Measurements from ENCODE around the gene LURAP1L. TPM values are rescaled to one million over a fixed set of nuclear protein-coding genes. Genes with fewer than 3 reads are reported as not detected.

LURAP1L gene
- total and polyA plus RNA-seq, 3 donors from 2014 or later: 0.31 to 3.0 (median 0.74) TPM

GRCh38 chr9:12732971-12733370, 41.8 kb upstream of the LURAP1L start:
- no peak overlapping the region for H3K27ac ChIP-seq
- TF ChIP-seq, protein P1, sequence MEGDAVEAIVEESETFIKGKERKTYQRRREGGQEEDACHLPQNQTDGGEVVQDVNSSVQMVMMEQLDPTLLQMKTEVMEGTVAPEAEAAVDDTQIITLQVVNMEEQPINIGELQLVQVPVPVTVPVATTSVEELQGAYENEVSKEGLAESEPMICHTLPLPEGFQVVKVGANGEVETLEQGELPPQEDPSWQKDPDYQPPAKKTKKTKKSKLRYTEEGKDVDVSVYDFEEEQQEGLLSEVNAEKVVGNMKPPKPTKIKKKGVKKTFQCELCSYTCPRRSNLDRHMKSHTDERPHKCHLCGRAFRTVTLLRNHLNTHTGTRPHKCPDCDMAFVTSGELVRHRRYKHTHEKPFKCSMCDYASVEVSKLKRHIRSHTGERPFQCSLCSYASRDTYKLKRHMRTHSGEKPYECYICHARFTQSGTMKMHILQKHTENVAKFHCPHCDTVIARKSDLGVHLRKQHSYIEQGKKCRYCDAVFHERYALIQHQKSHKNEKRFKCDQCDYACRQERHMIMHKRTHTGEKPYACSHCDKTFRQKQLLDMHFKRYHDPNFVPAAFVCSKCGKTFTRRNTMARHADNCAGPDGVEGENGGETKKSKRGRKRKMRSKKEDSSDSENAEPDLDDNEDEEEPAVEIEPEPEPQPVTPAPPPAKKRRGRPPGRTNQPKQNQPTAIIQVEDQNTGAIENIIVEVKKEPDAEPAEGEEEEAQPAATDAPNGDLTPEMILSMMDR (IDR thresholded peaks at IDR 0.05): no peak
- no peak for TF ChIP-seq POLR2A (IDR thresholded peaks at IDR 0.05)
- WGBS, 2 donors: 79 to 91% methylated on average over 3 of the region's 3 CpGs
- H3K36me3 ChIP-seq (ENCODE audit: low read depth, missing control alignments): no peaks in the 10 kb centered on the region
- H3K4me1 ChIP-seq: no peaks in the 10 kb centered on the region
- H3K9me3 ChIP-seq: no peaks in the 10 kb centered on the region
- no peak for DNase-seq
- H3K4me3 ChIP-seq: no peak overlapping the region
- no peaks in the 10 kb centered on the region for H3K27me3 ChIP-seq
- intact Hi-C loops (cut with DNase I; ENCODE audit: low total_unique reads): no loop called here

DNA sequence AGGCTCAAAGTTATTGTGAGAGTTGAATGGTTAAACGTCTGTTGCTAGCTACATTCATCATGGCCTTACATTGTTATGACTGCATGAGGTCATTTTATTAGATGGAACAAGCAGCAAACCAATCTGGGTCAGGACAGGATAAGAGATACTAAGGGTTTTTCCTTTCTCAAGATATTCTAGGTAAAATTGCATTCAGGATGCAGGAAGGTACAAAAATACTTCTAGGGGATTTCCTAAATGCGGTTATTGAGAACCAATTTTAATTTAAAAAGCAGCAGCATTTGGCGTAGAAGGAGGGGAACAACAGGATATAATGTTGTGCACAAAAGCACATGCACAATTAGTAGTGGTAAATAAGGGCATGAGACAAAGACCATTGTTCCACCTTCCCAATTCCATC, 39.2 kb upstream of the LURAP1L start:
- TF ChIP-seq POLR2A (IDR thresholded peaks at IDR 0.05): no peak
- TF ChIP-seq, protein P1 (IDR thresholded peaks at IDR 0.05): no peak
- H3K4me1 ChIP-seq: no peaks in the 10 kb centered on the region
- H3K27ac ChIP-seq: no peak overlapping the region
- no peaks in the 10 kb centered on the region for H3K27me3 ChIP-seq
- H3K4me3 ChIP-seq: no peak overlapping the region
- intact Hi-C loops (cut with DNase I; ENCODE audit: low total_unique reads): no loop called here
- H3K9me3 ChIP-seq: no peaks in the 10 kb centered on the region
- no peaks in the 10 kb centered on the region for H3K36me3 ChIP-seq (ENCODE audit: low read depth, missing control alignments)
- DNase-seq: no peak
- 68 to 75% methylated on average over 3 of the region's 3 CpGs for WGBS, 2 donors

DNA sequence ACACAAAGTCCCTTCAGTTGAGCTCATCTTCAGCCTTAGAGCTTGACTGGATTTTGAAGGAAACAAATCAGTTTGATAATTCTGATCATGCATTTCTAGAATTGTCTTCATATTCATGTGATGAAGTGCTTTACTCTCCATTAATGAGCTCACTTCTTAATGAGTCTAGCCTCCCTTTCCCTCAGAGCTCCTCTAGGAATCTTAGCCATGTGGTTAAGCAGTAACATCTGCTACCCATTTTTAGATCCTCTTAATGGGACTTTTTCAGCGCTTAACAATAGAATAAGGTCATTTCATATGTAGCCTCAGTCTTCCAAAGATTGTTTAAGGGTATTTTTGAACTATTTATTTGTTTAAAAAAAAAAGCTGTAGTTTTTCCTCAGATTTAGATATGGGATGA, 36.9 kb upstream of the LURAP1L start:
- WGBS, 2 donors: 0% methylated on average over 1 of the region's 1 CpG
- H3K36me3 ChIP-seq (ENCODE audit: low read depth, missing control alignments): no peaks in the 10 kb centered on the region
- no peaks in the 10 kb centered on the region for H3K27me3 ChIP-seq

DNA sequence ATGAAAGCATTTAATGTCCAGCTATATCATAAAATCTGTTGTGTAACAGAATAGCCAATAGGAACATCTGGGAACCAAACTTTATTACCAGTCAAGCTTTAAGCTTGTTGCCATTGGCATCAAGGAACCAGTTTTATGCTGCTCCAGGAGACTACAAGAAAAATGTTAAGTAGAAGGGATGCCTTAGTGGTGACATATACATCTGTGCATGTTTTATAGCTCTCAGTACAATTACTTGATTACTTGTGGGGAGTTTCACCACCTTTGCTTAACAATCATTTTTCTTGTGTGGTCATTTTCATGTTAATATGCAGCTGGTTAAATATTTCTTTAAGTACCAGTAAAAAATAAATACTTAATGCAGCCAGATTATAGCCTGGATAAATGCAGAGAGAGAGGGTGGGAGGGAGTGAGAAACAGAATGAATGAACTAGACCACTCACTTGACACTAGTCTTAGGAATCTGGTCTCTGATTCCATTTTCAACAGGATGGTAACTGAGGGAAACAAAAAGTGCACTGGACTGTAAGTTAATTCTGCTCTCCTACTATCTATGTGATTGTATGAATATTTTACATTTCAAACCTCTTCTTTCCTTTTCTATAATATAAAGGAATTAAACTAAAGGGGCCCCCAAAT, 35.7 kb upstream of the LURAP1L start:
- DNase-seq: no peak
- intact Hi-C loops (cut with DNase I; ENCODE audit: low total_unique reads): no loop called here
- no peak overlapping the region for H3K27ac ChIP-seq
- no peaks in the 10 kb centered on the region for H3K36me3 ChIP-seq (ENCODE audit: low read depth, missing control alignments)
- H3K27me3 ChIP-seq: no peaks in the 10 kb centered on the region
- H3K9me3 ChIP-seq: no peaks in the 10 kb centered on the region
- H3K4me3 ChIP-seq: no peak overlapping the region
- no peaks in the 10 kb centered on the region for H3K4me1 ChIP-seq
- TF ChIP-seq, protein P1 (IDR thresholded peaks at IDR 0.05): no peak
- TF ChIP-seq POLR2A (IDR thresholded peaks at IDR 0.05): no peak

More for the DNA sequence above, 36.9 kb upstream of the LURAP1L start:
- H3K4me3 ChIP-seq: no peak overlapping the region
- intact Hi-C loops (cut with DNase I; ENCODE audit: low total_unique reads): no loop called here
- H3K27ac ChIP-seq: no peak overlapping the region
- no peak for TF ChIP-seq POLR2A (IDR thresholded peaks at IDR 0.05)
- TF ChIP-seq, protein P1 (IDR thresholded peaks at IDR 0.05): no peak
- H3K4me1 ChIP-seq: no peaks in the 10 kb centered on the region
- no peak for DNase-seq
- H3K9me3 ChIP-seq: no peaks in the 10 kb centered on the region

- WGBS, 2 donors: 64 to 100% methylated on average over 2 of the region's 2 CpGs
- H3K27me3 ChIP-seq: no peaks in the 10 kb centered on the region
- H3K4me1 ChIP-seq: no peaks in the 10 kb centered on the region
- H3K4me3 ChIP-seq: no peak overlapping the region
- H3K27ac ChIP-seq: no peak overlapping the region
- no peak for DNase-seq
- no peaks in the 10 kb centered on the region for H3K36me3 ChIP-seq (ENCODE audit: low read depth, missing control alignments)
- no peaks in the 10 kb centered on the region for H3K9me3 ChIP-seq
- no peak for TF ChIP-seq POLR2A (IDR thresholded peaks at IDR 0.05)
- TF ChIP-seq, protein P1 (IDR thresholded peaks at IDR 0.05): no peak
- intact Hi-C loops (cut with DNase I; ENCODE audit: low total_unique reads): no loop called here
Observed at GRCh38 chr9:12740845-12741244, 34.0 kb upstream of the LURAP1L start.
